NCI-H526 treated with DMSO at 0.1 percent for 48 hours (cell line): Measurements from ENCODE around the gene TACR3.
"Not testable (repeated sequence)": the region's sequence is repeated elsewhere in the genome, so short reads cannot be mapped to it uniquely, and the experiment has no call there.

ENCODE experiments used
- DNase-seq: peaks from one replicate; lab custom pipeline; 2025; lab: John Stamatoyannopoulos, UW

The TACR3 gene

GRCh38 chr4:103719830-103720207, at the start of gene TACR3:
Gene TACR3, minus strand, starts transcription at chr4:103719985. Its CDS starts 310 bp downstream, at chr4:103719675.
- no peak for DNase-seq

GRCh38 chr4:103757631-103758030, 37.8 kb upstream of the TACR3 start:
- DNase-seq, result no peak

- no peak for DNase-seq
Observed at GRCh38 chr4:103756741-103757140, 37.0 kb upstream of the TACR3 start.

GRCh38 chr4:103754844-103755243, 35.1 kb upstream of the TACR3 start:
- DNase-seq, result no peak

GRCh38 chr4:103753868-103754653, 34.3 kb upstream of the TACR3 start:
- DNase-seq, result no peak

GRCh38 chr4:103723150-103723549, 3.4 kb upstream of the TACR3 start:
- DNase-seq, result not testable (repeated sequence)

GRCh38 chr4:103721251-103721650, 1.5 kb upstream of the TACR3 start:
- no peak for DNase-seq

GRCh38 chr4:103720661-103721060, 876 bp upstream of the TACR3 start:
- DNase-seq, result no peak

- DNase-seq, result peak; percentile 15
Observed at GRCh38 chr4:103719105-103719829, 518 bp downstream of the TACR3 start.

GRCh38 chr4:103692615-103693014, 27.2 kb downstream of the TACR3 start:
- no peak for DNase-seq

GRCh38 chr4:103673983-103674382, 45.8 kb downstream of the TACR3 start:
- DNase-seq, result no peak

- DNase-seq, result not testable (repeated sequence)
Observed at GRCh38 chr4:103666764-103667163, 53.0 kb downstream of the TACR3 start.

GRCh38 chr4:103664436-103665075, 55.2 kb downstream of the TACR3 start:
- DNase-seq, result no peak

GRCh38 chr4:103648541-103648940, 71.2 kb downstream of the TACR3 start:
- no peak for DNase-seq

- no peak for DNase-seq
Observed at GRCh38 chr4:103645991-103646390, 73.8 kb downstream of the TACR3 start.

- peak; percentile 2 for DNase-seq
Observed at GRCh38 chr4:103634236-103634635, 85.5 kb downstream of the TACR3 start.

- DNase-seq, result no peak
Observed at GRCh38 chr4:103626296-103626695, 93.5 kb downstream of the TACR3 start.

GRCh38 chr4:103591841-103592240, 127.9 kb downstream of the TACR3 start:
- no peak for DNase-seq

- DNase-seq, result no peak
Observed at GRCh38 chr4:103567591-103567990, 152.2 kb downstream of the TACR3 start.

- not testable (repeated sequence) for DNase-seq
Observed at GRCh38 chr4:103559178-103559577, 160.6 kb downstream of the TACR3 start.
